Tibial nerve (tissue), 4 donors: Measurements from ENCODE around the gene NT5M.
"Not testable (repeated sequence)": the region's sequence is repeated elsewhere in the genome, so short reads cannot be mapped to it uniquely, and the experiment has no call there.

Source experiments
- CTCF ChIP-seq, 5 experiments: fragments of 200-600 bp in 3 of 5; fragments of 450-650 bp in 2 of 5; sonication (generic) in 3 of 5; IDR thresholded peaks; one replicate each; pipeline ENCODE4 v1.5.1; 2016 to 2019; ENCODE audit warnings: antibody characterized with exemption in 5 of 5, mild to moderate bottlenecking in 3 of 5, moderate library complexity in 2 of 5
- EP300 ChIP-seq, 2 donors: sonication (generic); formaldehyde crosslinking; IDR thresholded peaks; one replicate each; pipeline ENCODE4 v1.6.1; 2017; ENCODE audit warnings: antibody characterized with exemption in 2 of 2, mild to moderate bottlenecking in 1 of 2
- POLR2A ChIP-seq, 2 donors: fragments of 450-650 bp; IDR thresholded peaks; one replicate each; pipeline ENCODE4 v1.6.1; 2017; ENCODE audit warnings: antibody characterized with exemption in 2 of 2, mild to moderate bottlenecking in 2 of 2, moderate library complexity in 2 of 2

DNA sequence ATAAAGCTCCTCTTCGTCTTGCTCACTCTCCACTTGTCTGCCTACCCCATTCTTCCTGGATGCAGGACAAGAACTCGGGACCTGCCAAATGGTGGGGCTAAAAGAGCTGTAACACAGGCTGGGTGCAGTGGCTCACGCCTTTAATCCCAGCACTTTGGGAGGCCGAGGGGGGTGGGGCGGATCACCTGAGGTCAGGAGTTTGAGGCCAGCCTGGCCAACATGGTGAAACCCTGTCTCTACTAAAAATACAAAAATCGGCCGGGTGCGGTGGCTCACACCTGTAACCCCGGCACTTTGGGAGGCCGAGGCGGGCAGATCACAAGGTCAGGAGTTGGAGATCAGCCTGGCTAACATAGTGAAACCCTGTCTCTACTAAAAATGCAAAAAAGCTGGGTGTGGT, 1.5 kb upstream of the NT5M start:
- TF ChIP-seq CTCF, POLR2A, EP300 (IDR thresholded peaks at IDR 0.05): not testable (repeated sequence)
